Measurements from ENCODE around the gene KLK5.
A peak's percentile ranks its signal among the peaks of the same experiment; 100 is the strongest.

Gene KLK5

DNA sequence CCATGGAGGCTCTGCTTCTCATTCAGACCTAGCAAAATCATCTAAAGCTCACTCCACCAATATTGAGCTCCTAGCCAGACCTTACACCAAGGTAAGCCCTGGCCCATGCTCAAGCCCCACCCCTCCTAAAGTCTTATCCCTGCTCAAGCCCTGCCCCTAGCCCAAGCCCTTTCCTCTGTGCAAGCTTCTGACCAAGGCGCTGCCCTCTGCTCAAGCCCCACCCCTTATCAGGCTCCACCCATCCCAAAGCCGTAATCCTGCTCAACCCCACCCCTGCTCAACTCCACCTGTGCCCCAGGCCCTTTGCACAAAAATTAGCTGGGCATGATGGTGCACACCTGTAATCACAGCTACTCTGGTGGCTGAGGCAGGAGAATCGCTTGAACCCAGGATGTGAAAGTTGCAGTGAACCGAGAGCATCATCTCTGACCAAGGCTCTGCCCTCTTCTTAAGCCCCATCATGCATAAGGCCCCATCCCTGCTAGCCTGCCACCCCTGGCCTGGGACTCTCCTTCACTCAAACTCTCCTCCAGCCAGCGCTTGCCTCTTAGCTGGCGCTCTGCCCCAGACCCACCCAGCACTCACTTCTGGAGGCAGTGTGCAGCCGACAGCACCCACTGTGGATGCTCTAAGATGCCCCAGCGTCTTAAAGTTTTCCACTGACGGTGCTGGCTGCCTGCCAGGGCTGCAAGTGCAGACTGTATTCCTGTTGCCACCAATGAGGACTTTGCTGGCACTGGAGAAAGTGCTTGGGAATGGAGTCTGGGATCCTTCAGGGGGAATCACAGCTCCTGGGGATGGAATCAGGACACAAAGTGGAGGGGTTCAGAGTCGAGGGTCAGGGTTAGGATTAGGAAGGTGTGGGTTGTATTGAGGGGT, 58.1 kb downstream of the KLK5 start:
- H3K36me3 ChIP-seq (ENCODE audit: control insufficient read depth, insufficient read depth, low read length): no peaks in the 10 kb centered on the region
- H3K27me3 ChIP-seq (replicated peaks; ENCODE audit: control insufficient read depth, insufficient read depth, low read length): no peaks in the 10 kb centered on the region
- TF ChIP-seq, protein P1, sequence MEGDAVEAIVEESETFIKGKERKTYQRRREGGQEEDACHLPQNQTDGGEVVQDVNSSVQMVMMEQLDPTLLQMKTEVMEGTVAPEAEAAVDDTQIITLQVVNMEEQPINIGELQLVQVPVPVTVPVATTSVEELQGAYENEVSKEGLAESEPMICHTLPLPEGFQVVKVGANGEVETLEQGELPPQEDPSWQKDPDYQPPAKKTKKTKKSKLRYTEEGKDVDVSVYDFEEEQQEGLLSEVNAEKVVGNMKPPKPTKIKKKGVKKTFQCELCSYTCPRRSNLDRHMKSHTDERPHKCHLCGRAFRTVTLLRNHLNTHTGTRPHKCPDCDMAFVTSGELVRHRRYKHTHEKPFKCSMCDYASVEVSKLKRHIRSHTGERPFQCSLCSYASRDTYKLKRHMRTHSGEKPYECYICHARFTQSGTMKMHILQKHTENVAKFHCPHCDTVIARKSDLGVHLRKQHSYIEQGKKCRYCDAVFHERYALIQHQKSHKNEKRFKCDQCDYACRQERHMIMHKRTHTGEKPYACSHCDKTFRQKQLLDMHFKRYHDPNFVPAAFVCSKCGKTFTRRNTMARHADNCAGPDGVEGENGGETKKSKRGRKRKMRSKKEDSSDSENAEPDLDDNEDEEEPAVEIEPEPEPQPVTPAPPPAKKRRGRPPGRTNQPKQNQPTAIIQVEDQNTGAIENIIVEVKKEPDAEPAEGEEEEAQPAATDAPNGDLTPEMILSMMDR (IDR thresholded peaks at IDR 0.05; ENCODE audit: insufficient read depth, low read length, poor library complexity, severe bottlenecking): no peak
- DNase-seq (ENCODE audit: extremely low read depth, insufficient read length): peak; percentile 30
- H3K4me3 ChIP-seq (replicated peaks; ENCODE audit: low read depth, low read length): no peak overlapping the region

All from GM06990 (cell line).